Trophoblast cell (in vitro differentiated cells and primary cell): ENCODE results near the gene ZNF133.
A peak's percentile ranks its signal among the peaks of the same experiment; 100 is the strongest.

Source experiments
- DNase-seq, 2 donors: peaks; one replicate each; pipeline ENCODE4 v3.0.0-alpha.2; 2016
- H2AFZ ChIP-seq: 2 replicates; pipeline ENCODE4 v1.6.1; 2013; ENCODE audit warnings: low read length, moderate library complexity, mild to moderate bottlenecking; ENCODE audit not compliant: insufficient read depth, poor library complexity
- H2AK5ac ChIP-seq: 2 replicates; pipeline ENCODE4 v1.6.1; 2013; ENCODE audit warnings: mild to moderate bottlenecking, low read length
- H2BK120ac ChIP-seq: 2 replicates; pipeline ENCODE4 v1.6.1; 2013; ENCODE audit warnings: low read length, mild to moderate bottlenecking, moderate library complexity; ENCODE audit not compliant: insufficient read depth, poor library complexity
- H2BK12ac ChIP-seq: 2 replicates; pipeline ENCODE4 v1.6.1; 2013; ENCODE audit warnings: mild to moderate bottlenecking, low read length, moderate library complexity
- H2BK5ac ChIP-seq: 2 replicates; pipeline ENCODE4 v1.6.1; 2013; ENCODE audit warnings: low read length, low read depth, moderate library complexity, mild to moderate bottlenecking; ENCODE audit not compliant: poor library complexity
- H3K14ac ChIP-seq: 2 replicates; pipeline ENCODE4 v1.6.1; 2013; ENCODE audit warnings: mild to moderate bottlenecking, low read length
- H3K18ac ChIP-seq: 2 replicates; pipeline ENCODE4 v1.6.1; 2013; ENCODE audit warnings: mild to moderate bottlenecking, low read length
- H3K23ac ChIP-seq: 2 replicates; pipeline ENCODE4 v1.6.1; 2013; ENCODE audit warnings: low read length
- H3K27ac ChIP-seq: 2 replicates; pipeline ENCODE4 v1.5.1; 2013; ENCODE audit warnings: low read depth, mild to moderate bottlenecking, inconsistent platforms, low read length, moderate library complexity
- H3K27me3 ChIP-seq: 2 replicates; pipeline ENCODE4 v1.6.1; 2013; ENCODE audit warnings: inconsistent platforms, mild to moderate bottlenecking, low read length, moderate library complexity; ENCODE audit not compliant: insufficient read depth
- H3K36me3 ChIP-seq, 2 experiments: 1 replicate in 1 of 2; 2 replicates in 1 of 2; pipeline ENCODE4 v1.6.1; 2013; ENCODE audit warnings: low read length in 2 of 2, mild to moderate bottlenecking in 2 of 2, moderate library complexity in 1 of 2; ENCODE audit not compliant: insufficient read depth in 2 of 2, control insufficient read depth in 1 of 2
- H3K4ac ChIP-seq: 2 replicates; pipeline ENCODE4 v1.6.1; 2013; ENCODE audit warnings: low read depth, mild to moderate bottlenecking, low read length, moderate library complexity
- H3K4me1 ChIP-seq, 2 experiments: 1 replicate in 1 of 2; 2 replicates in 1 of 2; pipeline ENCODE4 v1.6.1; 2013; ENCODE audit warnings: low read length in 2 of 2, mild to moderate bottlenecking in 2 of 2, moderate library complexity in 1 of 2; ENCODE audit not compliant: insufficient read depth in 2 of 2, control insufficient read depth in 1 of 2
- H3K4me2 ChIP-seq: 2 replicates; pipeline ENCODE4 v1.6.1; 2013; ENCODE audit warnings: inconsistent platforms, mild to moderate bottlenecking, low read length, moderate library complexity
- H3K4me3 ChIP-seq: 2 replicates; pipeline ENCODE4 v1.5.1; 2013; ENCODE audit warnings: mild to moderate bottlenecking, low read depth, low read length, inconsistent platforms
- H3K79me1 ChIP-seq: one replicate; pipeline ENCODE4 v1.6.1; 2013; ENCODE audit warnings: low read length
- H3K79me2 ChIP-seq: 2 replicates; pipeline ENCODE4 v1.6.1; 2013; ENCODE audit warnings: low read length, mild to moderate bottlenecking; ENCODE audit not compliant: control insufficient read depth, insufficient read depth, poor library complexity
- H3K9ac ChIP-seq: 2 replicates; pipeline ENCODE4 v1.6.1; 2013; ENCODE audit warnings: mild to moderate bottlenecking, low read length
- H3K9me3 ChIP-seq: 2 replicates; pipeline ENCODE4 v1.6.1; 2013; ENCODE audit warnings: low read depth, mild to moderate bottlenecking, control low read depth, inconsistent platforms, low read length; ENCODE audit not compliant: insufficient read depth
- H4K12ac ChIP-seq: 2 replicates; pipeline ENCODE4 v1.6.1; 2013; ENCODE audit warnings: low read depth, mild to moderate bottlenecking, low read length, moderate library complexity
- H4K8ac ChIP-seq: 2 replicates; pipeline ENCODE4 v1.6.1; 2013; ENCODE audit warnings: low read depth, mild to moderate bottlenecking, low read length, moderate library complexity
- H4K91ac ChIP-seq: one replicate; pipeline ENCODE4 v1.6.1; 2013; ENCODE audit warnings: low read depth, mild to moderate bottlenecking, low read length, moderate library complexity
- WGBS: extraction: QIAGEN DNeasy Blood & Tissue Kit; methylation state at CpG from one replicate; pipeline ENCODE4 v1.1.7; 2013; ENCODE audit warnings: missing lambda C conversion rate; ENCODE audit not compliant: insufficient read length, insufficient coverage; ENCODE audit errors: extremely low coverage; 5-methylcytosine and 5-hydroxymethylcytosine counted together

Gene ZNF133

DNA sequence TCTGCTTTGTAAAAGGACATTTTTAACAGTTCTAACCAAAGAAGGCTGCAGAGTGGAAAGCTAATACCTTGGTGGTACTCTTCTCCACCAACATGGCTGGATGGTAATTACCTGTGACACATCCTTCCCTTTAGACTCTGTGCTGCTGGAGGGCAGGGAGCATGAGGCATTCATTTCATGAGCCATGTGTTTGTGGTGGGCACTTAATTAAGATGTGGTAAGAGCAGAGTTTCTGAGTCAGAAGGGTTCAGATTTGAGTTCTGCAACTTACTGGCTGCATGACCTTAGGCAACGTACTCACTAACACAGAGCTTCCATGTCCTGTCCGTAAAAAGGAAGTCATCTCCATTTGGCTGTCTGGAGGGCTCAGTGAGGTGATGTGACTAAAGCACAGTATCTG lies 9.1 kb upstream of the ZNF133 start:
- Histone ChIP-seq H3K79me2 (no peaks in the 10 kb centered on the region), H3K27me3 (no peaks in the 10 kb centered on the region), H3K18ac (no peak overlapping the region), H3K36me3 (no peaks in the 10 kb centered on the region), H3K14ac (no peak overlapping the region), H3K4me1 (no peaks in the 10 kb centered on the region), H3K9ac (no peak overlapping the region), H2BK5ac (no peak overlapping the region), H2BK12ac (no peak overlapping the region), H3K79me1 (no peaks in the 10 kb centered on the region), H3K27ac (no peak overlapping the region), H2BK120ac (no peak overlapping the region), H2AFZ (no peak overlapping the region), H4K91ac (no peak overlapping the region), H3K4ac (no peak overlapping the region), H4K8ac (no peak overlapping the region), H4K12ac (no peak overlapping the region), H3K4me2 (no peak overlapping the region), H3K4me3 (no peak overlapping the region), H2AK5ac (no peak overlapping the region), H3K9me3 (no peaks in the 10 kb centered on the region), H3K23ac (no peak overlapping the region)
- no CpG with 5 or more reads among the region's 2 CpGs for WGBS
- DNase-seq, result no peak

DNA sequence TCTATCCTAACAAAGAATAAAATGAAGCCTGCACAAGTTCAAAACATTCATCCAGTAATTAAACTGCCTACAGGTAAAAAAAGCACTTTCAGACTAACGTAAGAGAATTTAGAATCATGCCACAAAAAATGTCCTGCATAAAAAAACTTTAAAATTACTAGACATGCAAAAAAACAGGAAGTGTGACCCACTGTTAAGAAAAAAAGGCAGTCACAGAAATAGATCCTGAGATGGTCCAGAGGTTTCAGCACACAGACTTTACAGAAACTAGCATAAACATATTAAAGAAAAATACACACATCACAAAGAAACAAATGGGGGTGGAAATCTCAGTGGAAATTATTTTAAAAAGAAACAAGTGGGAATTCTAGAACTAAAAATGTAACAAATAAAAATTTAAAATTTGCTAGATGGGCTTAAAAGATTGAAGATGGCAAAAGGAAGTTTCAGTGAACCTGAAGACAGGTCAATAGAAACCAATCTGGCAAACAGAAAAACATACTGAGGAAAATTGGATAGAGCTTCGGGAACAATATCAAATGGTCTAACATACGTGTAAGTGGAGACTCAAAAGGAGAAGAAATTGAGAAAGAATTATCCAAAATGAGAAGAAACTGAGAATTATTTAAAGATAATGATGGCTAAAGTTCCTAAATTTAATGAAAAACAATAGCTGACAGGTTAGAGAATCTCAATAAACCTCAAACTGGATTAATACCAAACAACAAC lies 3.4 kb upstream of the ZNF133 start:
- Histone ChIP-seq H2BK12ac (no peak overlapping the region), H4K12ac (no peak overlapping the region), H3K79me1 (peaks cover 13% of the 10 kb centered on the region), H3K9ac (no peak overlapping the region), H3K23ac (no peak overlapping the region), H3K36me3 (no peaks in the 10 kb centered on the region), H3K4me1 (peaks cover 0 to 8% of the 10 kb centered on the region in 2 experiments), H2AK5ac (no peak overlapping the region), H2BK5ac (no peak overlapping the region), H4K8ac (no peak overlapping the region), H2AFZ (no peak overlapping the region), H3K9me3 (no peaks in the 10 kb centered on the region), H3K27me3 (no peaks in the 10 kb centered on the region), H3K4me3 (no peak overlapping the region), H3K27ac (no peak overlapping the region), H3K4me2 (no peak overlapping the region), H2BK120ac (no peak overlapping the region), H3K14ac (no peak overlapping the region), H3K79me2 (peaks cover 7% of the 10 kb centered on the region), H3K4ac (no peak overlapping the region), H4K91ac (no peak overlapping the region), H3K18ac (no peak overlapping the region)
- no CpG with 5 or more reads among the region's 3 CpGs for WGBS
- no peak for DNase-seq

DNA sequence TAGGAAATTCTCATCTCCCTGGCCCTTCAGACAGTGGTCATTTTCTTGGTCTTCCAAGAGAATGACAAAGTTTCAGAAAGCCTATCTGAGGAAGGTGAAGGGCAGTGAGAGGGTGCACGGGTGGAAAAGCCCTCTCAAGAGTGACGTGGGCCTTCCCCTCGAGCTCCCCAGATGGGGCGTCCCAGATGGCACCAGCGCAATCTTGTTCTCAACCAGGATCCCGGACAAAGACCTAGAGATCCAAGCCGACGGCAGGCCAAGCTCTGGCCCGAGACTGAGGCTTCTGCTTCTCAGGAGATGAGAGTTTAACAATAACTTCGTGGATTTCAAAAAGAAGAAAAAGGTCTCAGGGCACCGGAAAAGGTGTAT lies 797 bp upstream of the ZNF133 start:
- Histone ChIP-seq H3K4me3 (peak overlapping the region; percentile 74), H4K8ac (peak overlapping the region; percentile 95), H3K27ac (peak overlapping the region; percentile 56), H4K12ac (peak overlapping the region; percentile 83), H3K9ac (peak overlapping the region; percentile 77), H3K79me2 (peaks cover 7% of the 10 kb centered on the region), H4K91ac (peak overlapping the region; percentile 37), H3K4ac (no peak overlapping the region), H2AK5ac (peak overlapping the region; percentile 37), H3K4me1 (peaks cover 0 to 8% of the 10 kb centered on the region in 2 experiments), H2BK5ac (no peak overlapping the region), H3K79me1 (peaks cover 13% of the 10 kb centered on the region), H2AFZ (peak overlapping the region; percentile 73), H2BK120ac (no peak overlapping the region), H3K36me3 (peaks cover 0 to 1% of the 10 kb centered on the region in 2 experiments), H3K4me2 (peak overlapping the region; percentile 86), H3K9me3 (no peaks in the 10 kb centered on the region), H3K14ac (peak overlapping the region; percentile 48), H2BK12ac (no peak overlapping the region), H3K27me3 (no peaks in the 10 kb centered on the region), H3K18ac (no peak overlapping the region), H3K23ac (no peak overlapping the region)
- DNase-seq, result no peak
- no CpG with 5 or more reads among the region's 11 CpGs for WGBS

DNA sequence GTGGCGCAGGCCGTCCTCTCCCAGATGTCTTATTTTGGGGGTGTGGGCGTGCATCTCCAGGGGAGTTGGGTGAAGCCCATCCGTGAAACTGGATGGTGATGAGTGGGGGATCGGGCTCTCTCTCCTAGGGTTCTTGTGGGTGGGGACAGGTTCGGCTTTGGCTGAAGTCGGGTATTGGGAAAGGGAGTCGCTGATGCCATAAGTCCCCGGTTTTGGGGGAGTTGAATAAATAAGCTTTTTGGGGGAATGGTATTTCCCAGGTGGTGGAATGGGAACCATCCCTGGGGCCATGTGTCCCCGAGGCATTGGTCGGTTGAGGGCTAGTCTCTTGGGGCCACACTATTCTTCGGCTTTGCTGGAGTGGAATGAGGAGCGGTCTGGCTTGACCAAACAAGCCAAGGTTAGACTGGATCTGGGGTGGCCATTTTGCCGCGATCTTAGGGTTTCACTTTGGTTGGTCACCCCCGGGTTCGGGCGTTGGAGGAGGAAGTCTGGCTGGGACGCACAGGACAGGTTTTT lies 481 bp downstream of the ZNF133 start:
- Histone ChIP-seq H4K12ac (peak overlapping the region; percentile 92), H3K79me1 (peaks cover 13% of the 10 kb centered on the region), H2BK12ac (no peak overlapping the region), H3K36me3 (peaks cover 0 to 4% of the 10 kb centered on the region in 2 experiments), H3K4me2 (peak overlapping the region; percentile 86), H2BK5ac (peak overlapping the region; percentile 90), H3K4me1 (peaks cover 0 to 8% of the 10 kb centered on the region in 2 experiments), H3K79me2 (peaks cover 7% of the 10 kb centered on the region), H3K4me3 (peak overlapping the region; percentile 92), H2AK5ac (peak overlapping the region; percentile 57), H3K4ac (peak overlapping the region; percentile 77), H3K18ac (peak overlapping the region; percentile 64), H3K27ac (no peak overlapping the region), H4K8ac (peak overlapping the region; percentile 93), H3K9me3 (no peaks in the 10 kb centered on the region), H3K23ac (no peak overlapping the region), H3K27me3 (no peaks in the 10 kb centered on the region), H3K9ac (peak overlapping the region; percentile 88), H3K14ac (peak overlapping the region; percentile 76), H2BK120ac (peak overlapping the region; percentile 56), H2AFZ (peak overlapping the region; percentile 99), H4K91ac (peak overlapping the region; percentile 80)
- no CpG with 5 or more reads among the region's 19 CpGs for WGBS
- DNase-seq, result no peak
